Fibroblast of mammary gland (primary cell): ENCODE measurements around the gene RPUSD3.
"Not testable (repeated sequence)": the region's sequence is repeated elsewhere in the genome, so short reads cannot be mapped to it uniquely, and the experiment has no call there.

Experiments used
- DNase-seq: peaks from one replicate; pipeline ENCODE4 v3.0.0-alpha.2; 2010; ENCODE audit warnings: low read depth
- H3K4me3 ChIP-seq: 2 replicates; pipeline ENCODE4 v1.5.1; 2011; ENCODE audit warnings: low read depth, mild to moderate bottlenecking, low read length, moderate library complexity; ENCODE audit not compliant: control insufficient read depth
- TF ChIP-seq, protein P1 (sequence below): conservative IDR thresholded peaks from 2 replicates; pipeline ENCODE4 v1.5.1; 2011; ENCODE audit warnings: low read depth, low read length, inconsistent platforms; ENCODE audit not compliant: control insufficient read depth, insufficient read depth

RPUSD3 gene

DNA sequence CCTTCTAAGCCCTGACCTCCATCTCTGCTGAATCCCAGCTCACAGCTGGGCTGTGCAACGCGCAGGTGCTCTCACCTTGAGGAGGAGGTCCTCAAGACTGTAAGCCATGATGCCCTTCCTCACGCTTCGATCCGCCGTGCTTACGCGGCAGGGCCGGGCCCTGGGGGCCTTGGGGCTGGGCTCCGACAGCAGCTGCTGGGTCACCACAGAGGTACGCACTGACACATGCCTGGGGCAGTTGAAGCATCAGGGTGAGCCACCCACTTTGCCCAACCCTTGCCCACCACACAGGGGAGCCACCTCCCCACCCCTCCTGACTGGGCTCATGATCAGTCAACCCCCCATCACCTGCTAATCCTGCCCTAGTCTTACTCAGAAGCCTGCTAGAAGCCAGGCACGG, 33.2 kb upstream of the RPUSD3 start:
- TF ChIP-seq, protein P1, sequence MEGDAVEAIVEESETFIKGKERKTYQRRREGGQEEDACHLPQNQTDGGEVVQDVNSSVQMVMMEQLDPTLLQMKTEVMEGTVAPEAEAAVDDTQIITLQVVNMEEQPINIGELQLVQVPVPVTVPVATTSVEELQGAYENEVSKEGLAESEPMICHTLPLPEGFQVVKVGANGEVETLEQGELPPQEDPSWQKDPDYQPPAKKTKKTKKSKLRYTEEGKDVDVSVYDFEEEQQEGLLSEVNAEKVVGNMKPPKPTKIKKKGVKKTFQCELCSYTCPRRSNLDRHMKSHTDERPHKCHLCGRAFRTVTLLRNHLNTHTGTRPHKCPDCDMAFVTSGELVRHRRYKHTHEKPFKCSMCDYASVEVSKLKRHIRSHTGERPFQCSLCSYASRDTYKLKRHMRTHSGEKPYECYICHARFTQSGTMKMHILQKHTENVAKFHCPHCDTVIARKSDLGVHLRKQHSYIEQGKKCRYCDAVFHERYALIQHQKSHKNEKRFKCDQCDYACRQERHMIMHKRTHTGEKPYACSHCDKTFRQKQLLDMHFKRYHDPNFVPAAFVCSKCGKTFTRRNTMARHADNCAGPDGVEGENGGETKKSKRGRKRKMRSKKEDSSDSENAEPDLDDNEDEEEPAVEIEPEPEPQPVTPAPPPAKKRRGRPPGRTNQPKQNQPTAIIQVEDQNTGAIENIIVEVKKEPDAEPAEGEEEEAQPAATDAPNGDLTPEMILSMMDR, result no peak
- no peak overlapping the region for H3K4me3 ChIP-seq
- no peak for DNase-seq

DNA sequence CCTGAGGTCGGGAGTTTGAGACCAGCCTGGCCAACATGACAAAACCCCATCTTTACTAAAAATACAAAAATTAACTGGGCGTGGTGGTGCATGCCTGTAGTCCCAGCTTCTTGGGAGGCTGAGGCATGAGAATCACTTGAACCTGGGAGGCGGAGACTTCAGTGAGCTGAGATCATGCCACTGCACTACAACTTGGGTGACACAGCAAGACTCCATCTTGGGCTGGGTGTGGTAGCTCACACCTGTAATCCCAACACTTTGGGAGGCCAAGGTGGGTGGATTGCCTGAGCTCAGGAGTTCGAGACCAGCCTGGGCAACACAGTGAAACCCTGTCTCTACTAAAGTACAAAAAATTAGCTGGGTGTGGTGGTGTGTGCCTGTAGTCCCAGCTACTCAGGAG, 32.4 kb upstream of the RPUSD3 start:
- H3K4me3 ChIP-seq, DNase-seq: not testable (repeated sequence)

DNA sequence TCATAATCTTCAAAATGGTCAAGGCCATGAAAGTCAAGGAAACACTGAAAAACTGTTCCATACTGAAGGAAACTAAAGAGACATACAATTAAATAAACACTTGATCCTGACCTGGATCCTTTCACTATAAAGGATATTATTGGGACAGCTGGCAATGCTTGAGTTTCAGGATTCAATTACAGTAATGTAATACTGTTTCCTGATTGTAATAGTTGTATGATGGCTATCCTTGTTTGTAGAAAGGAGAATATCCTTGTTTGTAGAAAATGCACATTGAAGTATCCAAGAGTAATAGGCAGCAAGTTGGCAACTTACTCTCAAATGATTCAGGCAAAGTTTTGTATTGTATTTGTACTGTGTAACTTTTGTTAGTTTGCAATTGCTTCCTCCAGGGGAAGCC, 31.6 kb upstream of the RPUSD3 start:
- no peak overlapping the region for H3K4me3 ChIP-seq
- TF ChIP-seq, protein P1, result no peak
- no peak for DNase-seq

DNA sequence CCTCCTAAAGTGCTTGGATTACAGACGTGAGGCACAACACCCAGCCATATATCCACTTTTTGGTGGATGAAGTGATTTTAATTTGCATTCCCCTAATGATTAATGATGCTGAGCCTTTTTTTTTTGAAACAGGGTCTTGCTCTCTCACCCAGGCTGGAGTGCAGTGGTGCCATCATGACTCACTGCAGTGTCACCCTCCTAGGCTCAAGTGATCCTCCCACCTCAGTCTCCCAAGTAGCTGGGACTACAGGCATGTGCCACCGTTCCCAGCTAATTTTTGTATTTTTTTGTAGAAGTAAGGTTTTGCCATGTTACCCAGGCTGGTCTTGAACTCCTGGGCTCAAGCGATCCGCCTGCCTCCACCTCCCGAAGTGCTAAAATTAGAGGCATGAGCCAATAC, 28.3 kb upstream of the RPUSD3 start:
- not testable (repeated sequence) for H3K4me3 ChIP-seq
- DNase-seq, result peak; percentile 38

DNA sequence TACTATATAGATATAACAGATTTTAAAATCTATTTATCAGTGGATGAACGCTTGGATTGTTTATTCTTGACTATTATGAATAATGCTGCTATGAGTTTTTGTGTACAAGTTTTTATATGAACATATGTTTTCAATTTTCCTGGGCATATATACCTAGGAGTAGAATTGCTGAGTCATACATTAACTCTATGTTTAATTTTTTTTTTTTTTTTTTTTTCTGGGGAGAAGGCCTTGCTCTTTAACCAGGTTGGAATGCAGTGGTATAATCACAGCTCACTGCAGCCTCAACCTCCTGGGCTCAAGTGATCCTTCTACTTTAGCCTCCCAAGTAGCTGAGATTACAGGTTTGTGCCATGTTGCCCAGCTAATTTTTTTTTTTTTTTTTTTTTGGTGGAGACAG, 27.2 kb upstream of the RPUSD3 start:
- peak; percentile 88 for DNase-seq
- TF ChIP-seq, protein P1, result no peak
- no peak overlapping the region for H3K4me3 ChIP-seq

DNA sequence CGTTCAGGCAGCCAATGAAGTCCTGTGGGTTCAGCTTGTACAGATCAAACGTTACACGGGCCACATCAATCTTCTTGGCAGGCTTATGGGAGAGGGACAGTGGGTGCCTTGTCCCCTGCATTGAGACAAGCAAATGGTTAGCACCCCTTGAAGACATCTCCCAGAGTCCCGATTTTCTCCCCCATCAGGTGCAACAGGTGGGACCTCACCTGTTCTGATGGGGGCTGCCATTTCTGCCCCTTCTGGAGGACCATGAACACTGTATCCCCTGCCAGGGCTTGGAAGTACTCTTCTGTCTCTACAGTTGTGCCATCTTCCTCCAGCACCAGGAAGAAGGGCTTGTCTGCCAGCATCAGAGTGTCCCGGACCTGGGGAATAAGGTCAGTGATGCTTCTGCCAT, 26.1 kb upstream of the RPUSD3 start:
- H3K4me3 ChIP-seq, result no peak overlapping the region
- TF ChIP-seq, protein P1, result no peak

DNA sequence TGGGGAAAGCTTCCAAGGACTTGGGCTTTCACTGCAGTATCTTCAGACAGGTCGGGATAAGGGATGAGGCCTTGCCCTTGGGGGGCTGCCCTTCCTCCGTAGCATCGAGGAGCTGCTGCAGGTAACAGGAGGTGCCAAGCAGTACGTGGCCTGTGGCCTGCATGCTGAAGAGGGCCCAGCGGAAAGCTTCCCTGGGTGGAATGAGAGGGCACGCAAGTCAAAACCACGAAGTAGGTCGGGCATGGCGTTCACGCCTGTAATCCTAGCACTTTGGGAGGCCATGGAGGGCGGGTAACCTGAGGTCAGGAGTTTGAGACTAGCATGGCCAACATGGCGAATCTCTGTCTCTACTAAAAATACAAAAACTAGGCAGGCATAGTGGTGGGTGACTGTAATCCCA, 23.3 kb upstream of the RPUSD3 start:
- no peak for DNase-seq
- no peak overlapping the region for H3K4me3 ChIP-seq
- TF ChIP-seq, protein P1, result no peak

More for the DNA sequence above, 26.1 kb upstream of the RPUSD3 start:
- DNase-seq, result no peak

DNA sequence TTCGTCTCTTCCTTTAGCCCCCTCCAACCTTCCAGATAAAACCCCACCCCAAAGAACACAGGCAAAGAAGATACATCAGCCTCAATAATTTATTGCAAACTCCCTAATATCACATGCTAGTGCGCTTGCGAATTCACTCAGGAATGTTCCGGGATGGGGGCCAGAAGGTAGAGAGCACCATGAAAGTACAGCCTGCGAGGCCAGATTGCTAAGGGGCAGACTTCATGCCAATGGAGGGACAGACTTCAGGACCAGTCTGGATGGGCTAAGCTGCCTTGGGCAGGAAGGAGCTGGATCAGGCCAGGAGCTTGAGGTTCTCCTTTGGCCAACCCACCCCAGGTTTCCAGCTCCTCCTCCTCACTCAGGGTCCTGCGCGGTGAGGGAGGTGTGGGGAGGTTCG, 22.8 kb upstream of the RPUSD3 start:
- H3K4me3 ChIP-seq, result no peak overlapping the region
- TF ChIP-seq, protein P1, result no peak
- peak; percentile 77 for DNase-seq

DNA sequence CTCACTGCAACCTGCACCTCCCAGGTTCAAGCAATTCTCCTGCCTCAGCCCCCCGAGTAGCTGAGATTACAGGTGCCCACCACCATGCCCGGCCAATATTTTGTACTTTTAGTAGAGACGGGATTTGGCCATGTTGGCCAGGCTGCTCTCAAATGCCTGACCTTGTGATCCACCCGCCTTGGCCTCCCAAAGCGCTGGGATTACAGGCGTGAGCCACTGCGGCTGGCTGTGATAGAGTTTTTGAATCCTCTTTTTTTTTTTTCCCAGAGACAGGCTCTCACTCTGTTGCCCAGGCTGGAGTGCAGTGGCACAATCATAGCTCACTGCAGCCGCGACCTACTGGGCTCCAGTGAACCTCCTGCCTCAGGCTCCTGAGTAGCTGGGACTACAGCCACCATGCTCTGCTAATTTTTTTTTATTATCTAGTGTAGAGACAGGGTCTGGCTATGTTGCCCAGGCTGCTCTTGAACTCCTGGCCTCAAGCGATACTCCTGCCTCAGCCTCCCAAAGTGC, 21.4 kb upstream of the RPUSD3 start:
- DNase-seq, H3K4me3 ChIP-seq: not testable (repeated sequence)
